Activated CD4-positive, alpha-beta T cell treated with anti-CD3 and anti-CD28 coated beads for 24 hours (primary cell): ENCODE measurements around the gene ABCB6.

ENCODE experiments used
- DNase-seq, 2 donors: peaks; one replicate each; pipeline ENCODE4 v3.0.0-alpha.2; 2020; ENCODE audit warnings: low read depth in 2 of 2

ABCB6 gene

GRCh38 chr2:219184121-219184520 is 34.6 kb downstream of the ABCB6 start:
- no peak for DNase-seq

- DNase-seq, result no peak
Measured at GRCh38 chr2:219183151-219183772, 35.5 kb downstream of the ABCB6 start.

- no peak for DNase-seq
Measured at GRCh38 chr2:219182331-219183150, 36.2 kb downstream of the ABCB6 start.

GRCh38 chr2:219181531-219181930 is 37.2 kb downstream of the ABCB6 start:
- DNase-seq, result no peak

- DNase-seq, result no peak
Measured at GRCh38 chr2:219180961-219181360, 37.8 kb downstream of the ABCB6 start.

GRCh38 chr2:219179601-219180465 is 38.9 kb downstream of the ABCB6 start:
- DNase-seq, result no peak

- peak; percentile 18 to 36 for DNase-seq
Measured at GRCh38 chr2:219178377-219179175, 40.2 kb downstream of the ABCB6 start.

GRCh38 chr2:219177552-219178376 is 41.0 kb downstream of the ABCB6 start, which contains the start of gene RETREG2:
Gene RETREG2 (plus strand): TSS chr2:219178275. CDS start chr2:219178353, 78 bp downstream.
- peak; percentile 57 to 62 for DNase-seq

- DNase-seq, result peak; percentile 71 to 76
Measured at GRCh38 chr2:219176818-219177551, 41.8 kb downstream of the ABCB6 start, which contains the start of gene CNPPD1. Gene CNPPD1 (minus strand): TSS chr2:219176925. CDS start chr2:219176828, 97 bp downstream.

- DNase-seq, result peak in 1 of 2 donors; percentile 16
Measured at GRCh38 chr2:219175928-219176817, 42.6 kb downstream of the ABCB6 start.

- no peak for DNase-seq
Measured at GRCh38 chr2:219175486-219175885, 43.3 kb downstream of the ABCB6 start.

GRCh38 chr2:219174801-219175200 is 44.0 kb downstream of the ABCB6 start:
- no peak for DNase-seq

GRCh38 chr2:219174146-219174545 is 44.6 kb downstream of the ABCB6 start:
- no peak for DNase-seq

GRCh38 chr2:219173176-219173575 is 45.6 kb downstream of the ABCB6 start:
- DNase-seq, result no peak

- no peak for DNase-seq
Measured at GRCh38 chr2:219172231-219173154, 46.3 kb downstream of the ABCB6 start.

GRCh38 chr2:219171231-219171651 is 47.5 kb downstream of the ABCB6 start:
- DNase-seq, result peak in 1 of 2 donors; percentile 38

- no peak for DNase-seq
Measured at GRCh38 chr2:219169930-219170654, 48.7 kb downstream of the ABCB6 start, which contains the start of gene SLC23A3. Gene SLC23A3 (minus strand): TSS chr2:219170029. CDS start chr2:219169984, 45 bp downstream.
